Tibial nerve (tissue), 4 donors: ENCODE data around the gene TCEA2.

Experiments
- CTCF ChIP-seq, 5 experiments: fragments of 200-600 bp in 3 of 5; fragments of 450-650 bp in 2 of 5; sonication (generic) in 3 of 5; IDR thresholded peaks; one replicate each; pipeline ENCODE4 v1.5.1; 2016 to 2019; ENCODE audit warnings: antibody characterized with exemption in 5 of 5, mild to moderate bottlenecking in 3 of 5, moderate library complexity in 2 of 5
- EP300 ChIP-seq, 2 donors: sonication (generic); formaldehyde crosslinking; IDR thresholded peaks; one replicate each; pipeline ENCODE4 v1.6.1; 2017; ENCODE audit warnings: antibody characterized with exemption in 2 of 2, mild to moderate bottlenecking in 1 of 2
- POLR2A ChIP-seq, 2 donors: fragments of 450-650 bp; IDR thresholded peaks; one replicate each; pipeline ENCODE4 v1.6.1; 2017; ENCODE audit warnings: antibody characterized with exemption in 2 of 2, mild to moderate bottlenecking in 2 of 2, moderate library complexity in 2 of 2

- TF ChIP-seq POLR2A (IDR thresholded peaks at IDR 0.05), result no peak
- no peak for TF ChIP-seq EP300 (IDR thresholded peaks at IDR 0.05)
- no peak for TF ChIP-seq CTCF (IDR thresholded peaks at IDR 0.05)
These were observed 2.3 kb downstream of the TCEA2 start for GRCh38 chr20:64065062-64065973.
